ENCODE data around the gene RPL10. TPM values are rescaled to one million over a fixed set of nuclear protein-coding genes. Genes with fewer than 3 reads are reported as not detected.

The RPL10 gene
- polyA plus RNA-seq (2012; ENCODE audit: insufficient read depth, insufficient read length), result 3,019 TPM

DNA sequence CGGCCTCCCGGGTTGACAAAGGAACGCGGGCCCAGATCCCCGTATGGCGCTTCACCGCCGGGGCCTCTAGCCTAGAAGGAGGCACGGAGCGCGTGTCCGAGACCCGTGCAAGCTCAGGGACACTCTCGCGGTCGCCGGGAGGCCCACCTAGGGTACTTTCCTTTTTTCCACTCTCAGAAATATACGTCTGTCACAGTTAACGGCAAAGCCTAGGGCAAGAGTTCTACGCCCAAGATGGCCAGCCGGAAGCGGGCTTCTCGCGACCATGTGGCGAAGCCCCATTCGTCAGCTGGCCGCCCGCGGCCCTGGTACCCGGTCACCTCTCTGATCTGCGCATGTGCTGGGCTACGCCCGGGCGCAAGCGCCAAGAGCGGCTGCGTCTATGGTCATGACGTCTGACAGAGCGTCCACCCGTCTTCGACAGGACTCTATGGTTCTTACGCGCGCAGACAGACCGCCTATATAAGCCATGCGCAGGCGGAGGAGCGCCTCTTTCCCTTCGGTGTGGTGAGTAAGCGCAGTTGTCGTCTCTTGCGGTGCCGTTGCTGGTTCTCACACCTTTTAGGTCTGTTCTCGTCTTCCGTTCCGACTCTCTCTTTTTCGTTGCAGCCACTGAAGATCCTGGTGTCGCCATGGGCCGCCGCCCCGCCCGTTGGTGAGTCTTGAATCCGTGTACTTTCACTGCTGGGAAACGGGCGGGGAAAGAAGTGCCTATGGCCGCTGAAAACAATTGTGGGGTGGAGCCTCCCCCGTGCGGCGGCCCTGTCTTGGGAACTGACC, at the start of gene RPL10:
Gene RPL10 (plus strand): TSS at position 490 of the 780 bp plus-strand sequence. CDS start 143 bp downstream, at position 633.
- H3K4me3 ChIP-seq (ENCODE audit: low read length), result peak within 1 kb of the TSS; percentile 90
- peak; percentile 95 for DNase-seq (ENCODE audit: low read depth, low spot score)

DNA sequence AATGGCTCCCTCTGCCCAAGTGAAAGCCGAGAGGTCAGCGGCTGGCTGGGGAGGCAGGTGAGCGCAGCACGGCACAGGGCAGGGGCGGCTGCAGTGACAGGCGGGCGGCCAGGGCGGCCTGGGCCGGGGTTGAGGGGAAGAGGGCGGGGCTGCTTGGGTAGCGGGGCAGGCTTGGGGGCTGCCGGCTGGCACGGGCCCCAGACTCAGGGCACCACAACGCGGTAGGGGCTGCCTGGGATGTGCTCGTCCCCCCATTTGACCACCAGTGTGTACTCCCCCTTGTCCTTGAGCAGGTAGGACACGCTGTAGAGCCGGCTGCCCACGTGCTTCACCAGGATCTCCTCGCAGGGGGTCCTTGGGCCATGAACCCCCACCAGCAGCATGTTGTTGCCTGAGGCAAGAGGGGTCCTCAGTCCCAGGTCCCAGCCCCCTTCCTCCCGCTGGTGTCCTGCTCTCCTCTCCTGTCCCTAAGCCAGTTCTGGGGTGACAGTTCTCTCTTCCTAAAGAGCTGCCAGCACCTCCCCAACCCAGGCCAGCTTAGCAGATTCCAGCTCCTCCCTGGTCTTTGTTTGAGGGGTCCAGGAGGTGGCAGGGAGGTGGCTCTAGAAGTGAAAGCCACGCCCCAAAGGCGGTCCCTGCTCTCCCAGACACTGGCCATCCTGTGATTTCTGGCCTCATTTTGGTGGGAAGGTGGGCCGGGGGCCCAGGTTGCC, 49.4 kb upstream of the RPL10 start:
- H3K4me3 ChIP-seq (ENCODE audit: low read length), result no peak overlapping the region
- no peak for DNase-seq (ENCODE audit: low read depth, low spot score)

DNA sequence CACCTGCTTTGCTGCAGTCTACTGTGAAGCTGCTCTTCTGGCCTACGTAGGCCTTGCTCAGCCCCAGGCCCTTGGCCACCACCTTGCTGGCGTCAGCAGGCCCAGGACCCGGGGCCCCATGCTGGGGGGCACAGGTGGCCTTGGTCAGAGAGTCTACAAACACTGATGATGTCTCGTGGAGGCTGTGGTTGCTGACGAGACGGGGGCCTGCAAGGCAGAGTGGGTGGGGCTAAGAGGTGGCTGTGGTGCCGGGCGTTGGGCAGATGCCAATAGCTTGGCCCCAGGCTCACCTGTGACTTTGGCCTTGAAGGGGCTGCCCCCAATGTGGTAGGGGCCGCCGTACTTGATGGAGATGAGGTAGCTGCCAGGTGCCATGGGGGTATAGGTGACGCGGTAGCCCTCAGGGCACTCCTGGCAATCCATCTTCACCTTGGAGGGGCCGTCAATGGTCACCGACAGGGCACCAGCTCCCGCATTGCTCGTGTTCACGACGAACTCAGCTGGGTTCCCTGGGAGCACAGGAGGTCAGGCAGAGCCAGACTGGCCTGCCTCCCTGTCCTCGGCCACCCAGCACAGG, 48.7 kb upstream of the RPL10 start:
- no peak for DNase-seq (ENCODE audit: low read depth, low spot score)
- H3K4me3 ChIP-seq (ENCODE audit: low read length), result no peak overlapping the region

DNA sequence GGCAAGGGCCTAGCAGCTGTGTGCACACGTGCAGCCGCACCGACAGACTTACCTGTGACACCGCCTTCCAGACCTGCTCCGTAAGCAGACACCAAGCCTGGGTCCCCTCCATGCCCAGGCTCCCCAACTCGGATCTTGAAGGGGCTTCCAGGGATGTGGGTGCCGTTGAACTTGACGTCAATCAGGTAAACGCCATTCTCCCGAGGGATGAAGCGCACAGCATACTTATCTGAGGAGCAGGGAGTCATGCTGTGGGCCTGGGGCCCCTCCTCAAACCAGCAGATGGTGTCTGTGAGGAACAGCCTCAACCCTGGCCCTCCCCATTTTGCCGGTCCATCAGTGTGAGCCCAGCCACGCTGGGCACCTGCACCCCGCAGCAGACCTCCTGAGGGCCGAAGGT, 48.2 kb upstream of the RPL10 start:
- no peak overlapping the region for H3K4me3 ChIP-seq (ENCODE audit: low read length)
- no peak for DNase-seq (ENCODE audit: low read depth, low spot score)

DNA sequence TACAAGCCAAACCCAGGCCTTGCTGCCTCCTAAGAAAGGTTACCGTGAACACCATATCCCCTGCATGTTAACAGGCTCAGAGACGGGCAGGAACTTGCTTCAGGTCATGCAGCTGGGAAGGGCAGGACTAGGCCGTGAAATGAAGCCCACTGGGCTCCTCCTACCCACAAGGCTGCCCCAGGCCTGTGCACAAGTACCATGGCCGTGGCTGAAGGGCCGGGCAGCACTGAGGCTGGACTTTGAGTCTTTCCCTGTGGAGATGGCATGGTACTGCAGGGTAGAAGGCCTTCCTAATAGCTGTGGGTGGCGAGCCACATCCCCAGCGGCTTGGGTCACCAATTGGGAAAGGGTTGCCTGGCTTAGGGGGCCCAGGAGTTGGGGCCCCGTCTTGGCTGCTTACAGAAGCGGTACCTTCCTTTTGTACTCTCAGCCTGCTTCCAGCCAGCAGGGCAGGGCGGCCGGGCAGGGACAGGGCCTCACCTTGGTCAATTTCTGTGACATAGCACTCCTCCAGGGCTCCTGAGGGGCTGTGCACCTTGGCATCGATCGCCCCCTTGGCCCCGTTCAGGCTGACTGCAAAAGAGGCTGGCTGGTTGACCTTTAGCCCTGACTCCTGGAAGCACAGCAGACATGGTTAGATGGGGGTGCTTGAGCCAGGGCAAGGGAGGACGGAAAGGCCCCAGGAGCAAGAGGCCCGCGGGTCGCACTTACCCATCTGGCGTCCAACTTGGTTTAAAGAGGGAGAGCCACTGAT, 47.6 kb upstream of the RPL10 start:
- no peak for DNase-seq (ENCODE audit: low read depth, low spot score)
- H3K4me3 ChIP-seq (ENCODE audit: low read length), result no peak overlapping the region

DNA sequence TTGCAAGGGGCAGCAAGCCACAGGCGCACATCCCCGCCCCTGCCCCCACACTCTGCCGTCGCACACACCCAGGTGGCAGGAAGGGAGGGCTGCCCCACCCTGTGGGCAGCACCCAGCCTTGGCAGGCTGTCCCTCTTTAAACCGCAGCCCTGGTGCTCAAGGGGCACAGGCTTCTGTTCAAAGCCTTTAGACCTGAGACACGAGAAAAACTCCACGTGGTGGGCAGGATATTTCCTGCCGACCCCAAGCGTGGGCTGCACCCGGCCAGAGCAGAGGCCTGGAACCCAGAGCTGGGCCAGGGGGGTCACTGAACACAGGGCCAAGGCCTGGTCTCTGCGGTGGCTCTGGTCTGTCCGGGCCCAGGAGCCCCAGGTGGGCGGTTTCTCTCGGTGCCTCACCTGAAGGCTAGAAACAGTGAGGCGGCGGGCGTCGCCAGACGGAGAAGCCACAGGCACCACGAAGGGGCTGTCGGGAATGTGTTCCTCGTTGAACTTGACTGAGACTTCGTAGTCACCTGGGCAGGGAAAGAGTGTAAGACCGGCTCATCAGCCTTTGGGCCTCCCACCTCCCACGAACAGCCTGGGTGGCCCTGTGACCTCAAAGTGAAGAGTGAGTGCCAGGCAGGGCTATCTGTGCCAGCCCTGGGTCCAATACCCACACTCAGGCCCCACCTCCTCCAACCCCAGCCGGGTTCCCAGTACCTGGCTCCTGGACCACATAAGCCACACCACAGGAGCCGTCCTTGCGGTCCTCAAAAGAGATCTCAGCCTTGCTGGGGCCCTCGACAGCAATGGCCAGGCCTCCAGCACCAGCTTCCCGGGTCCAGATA, 46.8 kb upstream of the RPL10 start:
- no peak for DNase-seq (ENCODE audit: low read depth, low spot score)
- H3K4me3 ChIP-seq (ENCODE audit: low read length), result no peak overlapping the region

DNA sequence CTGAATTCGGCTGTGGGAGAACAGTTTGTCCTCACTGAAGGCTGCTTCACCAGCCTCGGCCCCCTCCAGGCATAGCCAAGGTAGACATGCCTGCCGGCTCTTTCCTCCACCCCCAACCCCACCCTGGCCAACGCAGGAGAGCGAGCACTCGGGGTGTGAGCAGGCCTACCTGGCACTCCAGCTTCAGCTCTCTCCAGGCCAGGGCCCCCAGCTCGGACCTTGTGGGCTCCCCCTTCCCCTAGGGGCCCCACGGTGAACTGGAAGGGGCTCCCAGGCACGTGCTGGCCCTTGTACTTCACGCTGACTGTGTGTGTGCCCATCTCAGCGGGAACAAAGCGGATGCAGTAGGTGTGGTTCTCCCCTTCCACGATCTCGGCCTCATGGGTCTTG, 46.2 kb upstream of the RPL10 start:
- DNase-seq (ENCODE audit: low read depth, low spot score), result no peak
- H3K4me3 ChIP-seq (ENCODE audit: low read length), result no peak overlapping the region

DNA sequence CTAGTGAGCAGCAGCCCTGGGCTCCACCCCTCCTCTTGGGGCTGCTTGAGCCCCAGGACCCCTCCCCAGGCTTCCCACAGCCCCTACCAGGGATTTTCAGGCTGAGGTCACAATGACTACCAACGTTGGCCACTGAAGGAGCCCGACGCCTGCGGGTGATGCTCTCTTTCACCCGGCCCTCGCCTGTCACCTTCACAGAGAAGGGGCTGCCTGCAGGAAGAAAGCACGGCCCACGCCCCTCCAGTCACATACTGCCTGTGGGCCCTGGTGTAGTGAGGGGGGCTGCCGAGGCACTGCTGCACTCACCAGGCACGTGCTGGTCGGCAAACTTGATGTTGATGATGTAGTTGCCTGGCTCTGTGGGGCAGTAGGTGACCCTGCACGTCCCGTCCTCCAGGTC, 45.7 kb upstream of the RPL10 start:
- no peak for DNase-seq (ENCODE audit: low read depth, low spot score)
- H3K4me3 ChIP-seq (ENCODE audit: low read length), result no peak overlapping the region

DNA sequence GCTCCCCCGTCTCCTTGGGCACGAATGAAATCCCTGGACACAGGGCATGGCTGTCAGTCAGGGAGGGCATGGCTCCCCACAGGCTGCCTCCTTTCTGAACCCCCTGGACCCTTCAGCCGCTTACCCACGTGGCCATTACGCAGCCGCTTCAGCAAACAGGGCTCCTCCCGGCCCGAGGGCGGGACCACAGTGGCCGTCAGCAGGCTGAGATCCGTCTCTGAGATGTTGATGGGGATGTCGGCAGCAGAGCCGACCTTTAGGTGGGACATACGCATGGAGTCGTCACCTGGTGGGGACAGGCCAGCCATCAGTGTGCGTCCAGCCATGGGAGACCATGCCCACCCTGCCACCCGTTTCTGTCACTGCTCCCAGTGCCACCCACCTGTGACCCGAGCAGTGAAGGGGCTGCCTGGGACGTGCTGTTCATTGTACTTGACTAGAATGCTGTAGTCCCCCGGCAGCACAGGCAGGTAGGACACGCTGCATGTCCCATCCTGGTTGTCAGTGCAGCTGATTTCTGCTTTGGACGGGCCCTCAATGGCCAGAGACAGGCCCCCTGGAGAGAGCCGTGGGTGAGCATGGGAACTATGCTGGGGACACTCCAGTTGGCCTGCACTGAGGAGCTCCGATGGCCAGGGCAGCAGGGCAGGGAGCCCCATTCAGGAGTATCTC, 44.9 kb upstream of the RPL10 start:
- no peak overlapping the region for H3K4me3 ChIP-seq (ENCODE audit: low read length)
- DNase-seq (ENCODE audit: low read depth, low spot score), result no peak

DNA sequence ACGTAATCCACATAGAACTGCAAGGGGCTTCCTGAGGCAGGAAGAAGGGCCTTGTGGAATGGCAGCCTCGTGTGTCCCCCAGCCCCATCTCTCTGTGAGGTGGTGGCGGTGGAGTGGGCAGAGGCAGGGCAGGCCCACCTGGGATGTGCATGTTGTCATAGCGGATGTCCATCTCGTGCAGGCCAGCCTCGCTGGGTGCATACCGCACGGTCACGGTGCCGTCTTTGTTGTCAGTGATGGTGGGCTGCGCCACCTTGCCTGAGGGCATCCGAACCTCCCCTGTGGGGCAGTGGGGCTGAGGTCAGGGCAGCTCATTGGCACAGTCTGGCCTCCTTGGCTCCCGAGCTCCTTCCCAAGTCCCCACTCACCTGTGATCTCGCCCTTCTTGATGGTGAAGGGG, 44.2 kb upstream of the RPL10 start:
- H3K4me3 ChIP-seq (ENCODE audit: low read length), result no peak overlapping the region
- no peak for DNase-seq (ENCODE audit: low read depth, low spot score)

DNA sequence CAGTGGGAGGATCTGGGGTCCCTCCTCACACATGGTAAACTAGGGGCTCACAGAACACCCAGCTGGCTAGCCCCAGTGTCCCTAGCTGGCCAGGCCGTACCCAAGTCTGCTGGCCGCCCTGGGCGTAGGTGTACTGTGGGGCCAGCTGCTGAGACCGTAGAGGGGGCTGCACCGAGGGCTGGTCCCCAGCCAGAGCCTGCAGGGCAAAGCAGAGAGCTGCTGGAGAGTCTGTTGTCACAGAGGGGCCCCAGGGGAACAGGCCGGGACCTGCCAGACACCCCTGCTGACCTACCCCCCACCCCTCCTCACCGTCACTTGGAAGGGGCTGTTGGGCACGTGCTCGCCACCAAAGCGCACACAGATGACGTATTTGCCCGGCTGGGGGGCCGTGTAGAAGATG, 43.7 kb upstream of the RPL10 start:
- no peak overlapping the region for H3K4me3 ChIP-seq (ENCODE audit: low read length)
- no peak for DNase-seq (ENCODE audit: low read depth, low spot score)

DNA sequence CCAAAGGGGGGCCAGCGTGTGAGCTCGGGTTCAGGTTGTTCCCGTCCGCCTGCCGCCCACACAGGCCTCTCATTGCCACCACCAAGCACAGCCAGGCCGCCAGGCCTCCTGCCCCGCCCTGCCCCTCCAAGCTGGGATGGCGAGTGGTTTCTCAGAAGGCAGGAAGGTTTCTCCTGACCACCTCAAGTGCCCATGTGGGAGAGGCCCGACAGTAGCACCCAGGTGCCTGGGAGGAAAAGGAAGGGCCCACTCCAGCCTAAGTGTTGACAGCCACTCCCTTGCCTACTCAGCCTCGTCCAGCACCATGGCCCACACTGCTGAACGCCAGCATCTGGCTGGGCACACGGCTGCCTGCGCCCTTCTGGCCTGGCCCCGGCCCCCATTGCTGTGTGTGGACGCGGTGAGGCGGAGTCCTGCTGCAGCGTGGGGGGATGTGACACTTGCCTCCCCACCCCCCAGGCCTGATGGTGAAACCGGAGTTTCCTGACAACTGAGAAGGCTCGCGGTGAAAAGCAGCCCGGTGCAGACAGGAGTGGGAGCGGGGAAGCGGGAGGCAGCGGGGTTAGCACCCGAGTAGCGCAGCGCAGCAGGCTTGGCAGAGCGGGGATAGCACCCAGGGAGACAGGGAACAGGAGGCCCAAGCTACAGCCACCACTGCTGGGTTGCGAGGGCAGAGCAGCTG, 42.9 kb upstream of the RPL10 start:
- DNase-seq (ENCODE audit: low read depth, low spot score), result no peak
- H3K4me3 ChIP-seq (ENCODE audit: low read length), result no peak overlapping the region

DNA sequence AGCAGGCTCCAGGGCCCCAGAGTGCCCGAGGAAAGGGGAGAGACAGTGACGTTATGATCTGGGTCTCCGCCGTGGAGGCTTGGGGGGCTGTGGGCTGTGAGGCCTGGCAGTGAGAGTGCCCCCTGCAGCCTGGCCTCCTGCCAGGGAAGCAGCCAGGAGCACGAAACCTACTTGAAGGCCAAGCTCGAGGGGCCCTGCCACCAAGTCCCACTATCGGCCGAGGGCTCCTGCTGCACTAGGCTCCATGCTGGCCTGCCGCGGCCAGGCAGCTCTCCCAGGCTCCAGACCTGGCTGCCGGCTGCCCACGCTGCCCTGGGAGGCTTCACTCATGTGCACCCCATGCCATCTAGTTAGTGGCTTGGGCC, 42.4 kb upstream of the RPL10 start:
- no peak for DNase-seq (ENCODE audit: low read depth, low spot score)
- H3K4me3 ChIP-seq (ENCODE audit: low read length), result no peak overlapping the region

DNA sequence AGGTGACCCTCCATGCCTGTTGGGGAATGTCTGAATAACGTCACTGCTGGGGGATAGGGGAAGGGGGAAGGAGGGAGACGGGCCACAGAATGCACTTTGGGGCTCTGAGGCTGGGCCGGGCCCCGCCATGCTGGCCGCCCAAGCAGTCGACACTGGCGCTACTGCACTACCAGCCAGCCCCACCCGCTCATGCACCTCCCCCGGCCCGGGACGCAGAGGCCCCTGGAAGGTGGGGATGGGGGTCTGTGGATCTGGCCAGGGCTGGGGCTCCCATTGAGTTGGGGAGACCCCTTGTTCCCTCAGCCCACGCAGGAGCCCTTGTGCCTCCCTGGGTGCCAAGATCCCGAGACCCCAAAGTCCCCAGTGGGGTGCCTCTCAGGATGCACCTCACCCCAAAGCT, 41.6 kb upstream of the RPL10 start:
- no peak for DNase-seq (ENCODE audit: low read depth, low spot score)
- H3K4me3 ChIP-seq (ENCODE audit: low read length), result no peak overlapping the region

DNA sequence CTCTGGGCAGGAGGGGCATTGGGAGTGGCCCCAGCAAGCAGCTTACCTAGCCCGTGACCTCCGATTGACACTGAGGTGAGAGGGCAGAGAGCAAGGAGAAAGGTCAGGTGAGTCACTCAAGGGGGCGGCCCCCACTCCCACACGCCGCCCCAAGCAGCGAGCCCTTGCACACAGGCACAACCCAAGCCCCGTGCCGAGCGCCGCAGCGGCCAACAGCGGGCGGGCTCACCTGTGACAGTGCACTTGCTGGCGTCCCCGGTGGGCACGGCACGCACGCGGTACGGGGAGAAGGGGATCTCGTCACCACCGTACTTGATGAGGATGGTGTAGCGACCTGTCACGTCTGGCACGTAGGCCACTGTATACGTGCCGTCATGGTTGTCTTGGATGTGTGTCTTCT, 41.0 kb upstream of the RPL10 start:
- DNase-seq (ENCODE audit: low read depth, low spot score), result no peak
- H3K4me3 ChIP-seq (ENCODE audit: low read length), result no peak overlapping the region

DNA sequence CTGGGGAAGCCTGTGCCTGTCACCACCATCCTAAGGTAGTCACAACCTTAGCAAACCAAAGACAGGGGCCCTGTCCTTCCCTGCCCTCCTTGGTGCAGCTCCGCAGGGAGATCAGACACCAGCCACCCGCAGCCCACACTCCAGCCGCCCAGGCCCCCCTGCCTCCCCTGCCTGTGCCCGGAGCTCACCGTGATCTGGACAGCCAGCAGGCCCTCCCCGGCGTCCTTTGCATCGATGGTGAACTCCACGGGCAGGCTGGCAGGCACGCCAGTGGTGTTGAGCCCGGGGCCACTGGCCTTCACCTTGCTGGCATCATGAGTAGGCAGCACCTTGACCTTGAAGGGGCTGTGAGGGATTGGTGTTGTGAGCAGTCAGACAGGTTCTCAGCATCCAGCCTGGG, 40.2 kb upstream of the RPL10 start:
- DNase-seq (ENCODE audit: low read depth, low spot score), result no peak
- H3K4me3 ChIP-seq (ENCODE audit: low read length), result no peak overlapping the region

DNA sequence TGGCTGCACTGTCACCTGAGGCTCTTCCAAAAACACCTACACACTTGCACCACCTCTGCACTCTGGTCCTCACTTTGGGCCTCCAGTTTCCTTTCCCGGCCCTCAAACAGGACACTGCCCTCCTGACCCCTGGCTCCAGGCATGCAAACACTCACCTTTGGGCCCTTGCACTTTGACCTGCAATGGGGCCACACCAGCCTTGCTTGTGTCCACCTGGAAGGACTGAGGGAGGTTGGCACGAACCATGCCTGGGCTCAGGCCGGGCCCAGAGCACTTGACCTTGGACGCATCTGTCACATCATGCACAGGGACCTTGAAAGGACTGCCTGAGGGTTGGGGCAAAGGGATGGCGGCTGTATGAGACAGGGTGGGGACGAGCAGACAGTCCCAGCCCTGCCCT, 39.3 kb upstream of the RPL10 start:
- H3K4me3 ChIP-seq (ENCODE audit: low read length), result no peak overlapping the region
- no peak for DNase-seq (ENCODE audit: low read depth, low spot score)

All from Jurkat, Clone E6-1 (cell line).